Neural progenitor cell (in vitro differentiated cells): ENCODE data around the gene KLKB1. TPM values are rescaled to one million over a fixed set of nuclear protein-coding genes. Genes with fewer than 3 reads are reported as not detected.

ENCODE experiments used
- DNase-seq: peaks from one replicate; pipeline ENCODE4 v3.0.0-alpha.2; 2016; ENCODE audit warnings: low spot score
- H2AFZ ChIP-seq: fragments of 200-600 bp; sonication (generic); replicated peaks from 2 replicates; pipeline ENCODE4 v1.6.1; 2016; ENCODE audit warnings: antibody characterized with exemption
- H3F3A ChIP-seq: fragments of 200-600 bp; sonication (generic); 2 replicates; pipeline ENCODE4 v1.6.1; 2016; ENCODE audit warnings: antibody characterized with exemption, low read depth
- H3K27ac ChIP-seq: fragments of 200-600 bp; sonication (generic); 2 replicates; pipeline ENCODE4 v1.5.1; 2016; ENCODE audit warnings: mild to moderate bottlenecking
- H3K27me3 ChIP-seq: fragments of 200-600 bp; sonication (generic); 2 replicates; pipeline ENCODE4 v1.6.1; 2016; ENCODE audit warnings: mild to moderate bottlenecking, moderate library complexity
- H3K36me3 ChIP-seq: fragments of 200-600 bp; sonication (generic); 2 replicates; pipeline ENCODE4 v1.5.1; 2016
- H3K4me1 ChIP-seq: fragments of 200-600 bp; sonication (generic); 2 replicates; pipeline ENCODE4 v1.6.1; 2016; ENCODE audit warnings: mixed run types
- H3K4me2 ChIP-seq: fragments of 200-600 bp; sonication (generic); 2 replicates; pipeline ENCODE4 v1.6.1; 2016
- H3K4me3 ChIP-seq: fragments of 200-600 bp; sonication (generic); 2 replicates; pipeline ENCODE4 v1.5.1; 2016
- H3K79me2 ChIP-seq: fragments of 200-600 bp; sonication (generic); 2 replicates; pipeline ENCODE4 v1.6.1; 2016; ENCODE audit warnings: low read depth
- H3K9ac ChIP-seq: fragments of 200-600 bp; sonication (generic); 2 replicates; pipeline ENCODE4 v1.6.1; 2016
- H3K9me3 ChIP-seq: fragments of 200-600 bp; sonication (generic); 2 replicates; pipeline ENCODE4 v1.5.1; 2016; ENCODE audit warnings: low read depth
- H4K20me1 ChIP-seq: fragments of 200-600 bp; sonication (generic); 2 replicates; pipeline ENCODE4 v1.6.1; 2016; ENCODE audit warnings: low read depth
- H3K27ac Mint-ChIP-seq: 3 replicates; pipeline ENCODE4 v1.8.0; 2021; ENCODE audit warnings: mixed read lengths
- H3K27me3 Mint-ChIP-seq: 2 replicates; pipeline ENCODE4 v1.8.0; 2022; ENCODE audit warnings: low read depth, mild to moderate bottlenecking, inconsistent platforms, moderate library complexity, mixed read lengths; ENCODE audit not compliant: insufficient read depth
- H3K36me3 Mint-ChIP-seq: 3 replicates; pipeline ENCODE4 v1.8.0; 2021; ENCODE audit warnings: mixed read lengths
- H3K4me1 Mint-ChIP-seq: 3 replicates; pipeline ENCODE4 v1.8.0; 2021; ENCODE audit warnings: mixed read lengths
- H3K4me3 Mint-ChIP-seq: 3 replicates; pipeline ENCODE4 v1.8.0; 2021; ENCODE audit warnings: mild to moderate bottlenecking, moderate library complexity, mixed read lengths
- H3K9me3 Mint-ChIP-seq: 3 replicates; pipeline ENCODE4 v1.8.0; 2020; ENCODE audit warnings: mixed read lengths
- CTCF ChIP-seq: fragments of 200-600 bp; sonication (generic); IDR thresholded peaks from 2 replicates; pipeline ENCODE4 v1.5.1; 2017; ENCODE audit warnings: antibody characterized with exemption, mild to moderate bottlenecking
- EZH2 ChIP-seq: fragments of 200-600 bp; sonication (generic); IDR thresholded peaks from 2 replicates; pipeline ENCODE4 v1.6.1; 2017; ENCODE audit warnings: antibody characterized with exemption, mild to moderate bottlenecking, moderate library complexity
- EZH2phosphoT487 ChIP-seq: fragments of 200-600 bp; sonication (generic); IDR thresholded peaks from 2 replicates; pipeline ENCODE4 v1.6.1; 2017; ENCODE audit warnings: antibody characterized with exemption
- total RNA-seq: library from RNA; depleted of rRNA; stranded (reverse); fragments of >200 nt; gene quantifications from 2 replicates; pipeline ENCODE4 v1.2.3, GENCODE V29; 2015; ENCODE audit warnings: low replicate concordance

KLKB1 gene
- total RNA-seq, 1 donor from 2014 or later, result 0.39 TPM

- Mint-ChIP-seq H3K27ac (no peak overlapping the region), H3K36me3 (no peaks in the 10 kb centered on the region), H3K9me3 (peaks cover 2% of the 10 kb centered on the region), H3K4me3 (no peak overlapping the region), H3K4me1 (no peaks in the 10 kb centered on the region), H3K27me3 (no peaks in the 10 kb centered on the region)
- H3K9ac ChIP-seq, result no peak overlapping the region
- no peaks in the 10 kb centered on the region for H3F3A ChIP-seq
- TF ChIP-seq CTCF, result no peak
- TF ChIP-seq EZH2phosphoT487, result no peak
- TF ChIP-seq EZH2, result no peak
- no peak overlapping the region for H3K27ac ChIP-seq
- no peak for DNase-seq
- H3K27me3 ChIP-seq, result no peaks in the 10 kb centered on the region
- no peaks in the 10 kb centered on the region for H3K9me3 ChIP-seq
- H3K4me2 ChIP-seq, result no peak overlapping the region
- H3K4me3 ChIP-seq, result no peak overlapping the region
- H3K4me1 ChIP-seq, result no peaks in the 10 kb centered on the region
- H3K36me3 ChIP-seq, result no peaks in the 10 kb centered on the region
- peak overlapping the region; percentile 10 for H2AFZ ChIP-seq
- H4K20me1 ChIP-seq, result no peaks in the 10 kb centered on the region
- no peaks in the 10 kb centered on the region for H3K79me2 ChIP-seq
Measured at GRCh38 chr4:186258216-186258811, 31.0 kb downstream of the KLKB1 start.

- H2AFZ ChIP-seq, result no peak overlapping the region
- H3K4me1 ChIP-seq, result no peaks in the 10 kb centered on the region
- H3K36me3 ChIP-seq, result no peaks in the 10 kb centered on the region
- Mint-ChIP-seq H3K27ac (no peak overlapping the region), H3K4me3 (no peak overlapping the region), H3K27me3 (peaks cover 5% of the 10 kb centered on the region), H3K36me3 (no peaks in the 10 kb centered on the region), H3K9me3 (peaks cover 2% of the 10 kb centered on the region), H3K4me1 (peaks cover 1% of the 10 kb centered on the region)
- H3K4me3 ChIP-seq, result no peak overlapping the region
- no peak for DNase-seq
- H3K79me2 ChIP-seq, result no peaks in the 10 kb centered on the region
- H4K20me1 ChIP-seq, result no peaks in the 10 kb centered on the region
- H3F3A ChIP-seq, result no peaks in the 10 kb centered on the region
- no peak overlapping the region for H3K27ac ChIP-seq
- no peaks in the 10 kb centered on the region for H3K27me3 ChIP-seq
- no peaks in the 10 kb centered on the region for H3K9me3 ChIP-seq
- TF ChIP-seq EZH2phosphoT487 (no peak), CTCF (no peak), EZH2 (no peak)
- H3K4me2 ChIP-seq, result no peak overlapping the region
- H3K9ac ChIP-seq, result no peak overlapping the region
Measured at GRCh38 chr4:186260117-186260503, 32.8 kb downstream of the KLKB1 start.

- Histone ChIP-seq H3K27me3 (no peaks in the 10 kb centered on the region), H3K27ac (no peak overlapping the region), H3K4me2 (no peak overlapping the region), H3K4me3 (no peak overlapping the region), H2AFZ (no peak overlapping the region), H3K4me1 (peaks cover 2% of the 10 kb centered on the region), H3K79me2 (no peaks in the 10 kb centered on the region), H3K9me3 (no peaks in the 10 kb centered on the region), H3K9ac (no peak overlapping the region), H3F3A (no peaks in the 10 kb centered on the region), H3K36me3 (no peaks in the 10 kb centered on the region), H4K20me1 (no peaks in the 10 kb centered on the region)
- H3K9me3 Mint-ChIP-seq, result peaks cover 2% of the 10 kb centered on the region
- DNase-seq, result no peak
- H3K36me3 Mint-ChIP-seq, result no peaks in the 10 kb centered on the region
- H3K4me1 Mint-ChIP-seq, result peaks cover 8% of the 10 kb centered on the region
- no peak overlapping the region for H3K4me3 Mint-ChIP-seq
- H3K27ac Mint-ChIP-seq, result no peak overlapping the region
- peaks cover 5% of the 10 kb centered on the region for H3K27me3 Mint-ChIP-seq
- TF ChIP-seq EZH2phosphoT487 (no peak), CTCF (no peak), EZH2 (no peak)
Measured at GRCh38 chr4:186260504-186261448, 33.5 kb downstream of the KLKB1 start.
